Embryonic facial prominence (tissue), 1 donor: ENCODE data around the gene CAMKMT.

Experiments
- DNase-seq: peaks from one replicate; pipeline ENCODE4 v3.0.0-alpha.2; 2016; ENCODE audit errors: extremely low spot score

CAMKMT gene

GRCh38 chr2:44743473-44743872, 381.7 kb downstream of the CAMKMT start:
- DNase-seq: no peak

- DNase-seq: no peak
Measured at GRCh38 chr2:44744961-44745892, 383.5 kb downstream of the CAMKMT start.

GRCh38 chr2:44745922-44746766, 384.4 kb downstream of the CAMKMT start:
- DNase-seq: no peak

GRCh38 chr2:44746856-44747615, 385.3 kb downstream of the CAMKMT start:
- no peak for DNase-seq

GRCh38 chr2:44747794-44748193, 386.0 kb downstream of the CAMKMT start:
- no peak for DNase-seq

GRCh38 chr2:44751754-44752479, 390.2 kb downstream of the CAMKMT start:
- no peak for DNase-seq

GRCh38 chr2:44752761-44753160, 391.0 kb downstream of the CAMKMT start:
- no peak for DNase-seq

- DNase-seq: no peak
Measured at GRCh38 chr2:44753552-44754285, 392.0 kb downstream of the CAMKMT start.

- DNase-seq: no peak
Measured at GRCh38 chr2:44758591-44758990, 396.8 kb downstream of the CAMKMT start.

- DNase-seq: no peak
Measured at GRCh38 chr2:44759823-44760222, 398.1 kb downstream of the CAMKMT start.

- no peak for DNase-seq
Measured at GRCh38 chr2:44763275-44763782, 401.6 kb downstream of the CAMKMT start.

GRCh38 chr2:44766220-44766619, 404.5 kb downstream of the CAMKMT start:
- DNase-seq: no peak

GRCh38 chr2:44766777-44767176, 405.0 kb downstream of the CAMKMT start:
- no peak for DNase-seq

GRCh38 chr2:44767691-44768090, 405.9 kb downstream of the CAMKMT start:
- DNase-seq: no peak

- DNase-seq: no peak
Measured at GRCh38 chr2:44768438-44769236, 406.9 kb downstream of the CAMKMT start.

- no peak for DNase-seq
Measured at GRCh38 chr2:44769349-44770011, 407.7 kb downstream of the CAMKMT start.

- DNase-seq: no peak
Measured at GRCh38 chr2:44770221-44771195, 408.8 kb downstream of the CAMKMT start.

GRCh38 chr2:44771522-44771921, 409.8 kb downstream of the CAMKMT start:
- DNase-seq: no peak
